Keratinocyte (primary cell): ENCODE data around the gene ZNF823. TPM values are rescaled to one million over a fixed set of nuclear protein-coding genes. Genes with fewer than 3 reads are reported as not detected.
"Not testable (repeated sequence)": the region's sequence is repeated elsewhere in the genome, so short reads cannot be mapped to it uniquely, and the experiment has no call there.

Source experiments
- DNase-seq: peaks from one replicate; pipeline ENCODE4 v3.0.0-alpha.2; 2011; ENCODE audit warnings: low read depth, missing footprints, low spot score
- FAIRE-seq: peaks from 2 replicates; lab custom pipeline; 2011; peaks lifted over from hg19 to GRCh38; lab: Jason Lieb, UNC
- H2AFZ ChIP-seq: 2 replicates; pipeline ENCODE4 v1.6.0; 2012; ENCODE audit warnings: low read length, control low read depth, inconsistent platforms; ENCODE audit not compliant: control insufficient read depth
- H3K27ac ChIP-seq: 2 replicates; pipeline ENCODE4 v1.5.1; 2011; ENCODE audit warnings: low read length; ENCODE audit not compliant: control insufficient read depth, insufficient read depth
- H3K27me3 ChIP-seq: 3 replicates; pipeline ENCODE4 v1.6.0; 2011; ENCODE audit warnings: low read length; ENCODE audit not compliant: control insufficient read depth, insufficient read depth; ENCODE audit errors: extremely low read depth
- H3K36me3 ChIP-seq, 2 experiments: 2 replicates in 1 of 2; 3 replicates in 1 of 2; pipeline ENCODE4 v1.5.1; 2011; ENCODE audit warnings: low read length in 2 of 2, mild to moderate bottlenecking in 1 of 2; ENCODE audit not compliant: control insufficient read depth in 2 of 2, insufficient read depth in 2 of 2; ENCODE audit errors: extremely low read depth in 1 of 2
- H3K4me1 ChIP-seq: 3 replicates; pipeline ENCODE4 v1.5.1; 2011; ENCODE audit warnings: low read length; ENCODE audit not compliant: control insufficient read depth, insufficient read depth; ENCODE audit errors: extremely low read depth
- H3K4me2 ChIP-seq: 3 replicates; pipeline ENCODE4 v1.6.0; 2011; ENCODE audit warnings: low read depth, low read length; ENCODE audit not compliant: control insufficient read depth, insufficient read depth; ENCODE audit errors: extremely low read depth
- H3K4me3 ChIP-seq, 3 experiments: fragments of 200-600 bp in 1 of 3; sonication (generic) in 1 of 3; 2 replicates in 2 of 3; 3 replicates in 1 of 3; pipeline ENCODE4 v1.5.1; 2011 to 2016; ENCODE audit warnings: low read length in 3 of 3, mild to moderate bottlenecking in 3 of 3, control low read depth in 2 of 3, inconsistent platforms in 1 of 3, low read depth in 1 of 3, mixed read lengths in 1 of 3, mixed run types in 1 of 3, moderate library complexity in 1 of 3; ENCODE audit not compliant: control insufficient read depth in 2 of 3, insufficient read depth in 2 of 3; ENCODE audit errors: extremely low read depth in 1 of 3
- H3K79me2 ChIP-seq: 2 replicates; pipeline ENCODE4 v1.6.0; 2012; ENCODE audit warnings: low read length; ENCODE audit not compliant: control insufficient read depth, insufficient read depth
- H3K9ac ChIP-seq: 3 replicates; pipeline ENCODE4 v1.6.0; 2011; ENCODE audit warnings: low read length; ENCODE audit not compliant: control insufficient read depth, insufficient read depth; ENCODE audit errors: extremely low read depth
- H3K9me1 ChIP-seq: 3 replicates; pipeline ENCODE4 v1.6.0; 2011; ENCODE audit warnings: low read length; ENCODE audit not compliant: control insufficient read depth, insufficient read depth; ENCODE audit errors: extremely low read depth
- H3K9me3 ChIP-seq: 2 replicates; pipeline ENCODE4 v1.5.1; 2012; ENCODE audit warnings: low read depth, low read length; ENCODE audit not compliant: control insufficient read depth
- H4K20me1 ChIP-seq: 3 replicates; pipeline ENCODE4 v1.6.0; 2011; ENCODE audit warnings: low read length; ENCODE audit not compliant: control insufficient read depth, insufficient read depth; ENCODE audit errors: extremely low read depth
- EZH2 ChIP-seq: IDR thresholded peaks from one replicate; pipeline ENCODE4 v1.6.1; 2012; ENCODE audit warnings: inconsistent platforms, mild to moderate bottlenecking, low read length, moderate library complexity
- dilution Hi-C: fragments of 300-500 bp; cut with MboI; formaldehyde crosslinking; loops from one replicate; pipeline ENCODE4 v1.7.0; 2020; ENCODE audit warnings: low sequenced_read_pairs; ENCODE audit not compliant: extremely low pct_ligation_motif_present
- polyA plus RNA-seq, 5 experiments: library from polyadenylated mRNA; depleted of rRNA in 3 of 5; stranded (reverse) in 3 of 5; stranded (forward) in 1 of 5; unstranded in 1 of 5; fragments of >200 nt; gene quantifications; 1 replicate in 1 of 5; 2 replicates in 3 of 5; 3 replicates in 1 of 5; pipeline versions ENCODE4 v1.2.1 to v1.2.3, GENCODE V29; 2011 to 2012; ENCODE audit warnings: missing spikeins in 2 of 5, low read depth in 1 of 5, low replicate concordance in 1 of 5
- TF ChIP-seq, protein P1 (sequence below), 3 experiments: IDR thresholded peaks in 1 of 3; conservative IDR thresholded peaks in 1 of 3; optimal IDR thresholded peaks in 1 of 3; 2 replicates in 2 of 3; 3 replicates in 1 of 3; pipeline versions ENCODE3 to v1.5.1; 2011; ENCODE audit warnings: low read length in 3 of 3, mild to moderate bottlenecking in 3 of 3, moderate library complexity in 2 of 3, control low read depth in 1 of 3, inconsistent platforms in 1 of 3; ENCODE audit not compliant: insufficient read depth in 2 of 3; ENCODE audit errors: extremely low read depth in 1 of 3

Gene ZNF823
- polyA plus RNA-seq, 1 donor (not counting 4 experiments of a cell fraction or from before 2014, with no cell fraction given), result 6.3 TPM

DNA sequence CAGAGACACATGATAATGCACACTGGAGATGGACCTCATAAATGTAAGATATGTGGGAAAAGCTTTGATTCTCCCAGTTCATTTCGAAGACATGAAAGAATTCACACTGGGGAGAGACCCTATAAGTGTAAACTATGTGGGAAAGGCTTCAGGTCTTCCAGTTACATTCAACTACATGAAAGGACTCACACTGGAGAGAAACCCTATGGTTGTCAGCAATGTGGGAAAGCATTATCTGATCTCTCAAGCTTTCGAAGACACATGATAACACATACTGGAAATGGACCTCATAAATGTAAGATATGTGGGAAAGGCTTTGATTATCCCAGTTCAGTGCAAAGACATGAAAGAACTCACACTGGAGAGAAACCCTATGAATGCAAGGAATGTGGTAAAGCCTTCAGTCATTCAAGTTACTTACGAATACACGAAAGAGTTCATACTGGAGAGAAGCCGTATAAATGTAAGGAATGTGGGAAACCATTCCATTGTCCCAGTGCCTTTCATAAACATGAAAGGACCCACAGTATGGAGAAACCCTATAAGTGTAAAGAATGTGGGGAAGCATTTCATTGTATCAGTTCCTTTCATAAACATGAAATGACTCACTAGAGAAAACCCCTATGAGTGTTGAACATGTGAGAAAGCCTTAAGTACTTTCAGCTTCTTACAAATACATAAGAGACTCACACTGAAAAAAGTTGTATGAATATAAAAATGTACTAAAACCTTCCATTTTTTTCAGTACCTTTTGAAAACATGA is 42.7 kb upstream of the ZNF823 start:
- H3K4me3 ChIP-seq, result no peak overlapping the region
- dilution Hi-C loops, result no loop called here
- H3K4me1 ChIP-seq, result no peaks in the 10 kb centered on the region
- H3K27ac ChIP-seq, result no peak overlapping the region
- peaks cover 26% of the 10 kb centered on the region for H3K9me3 ChIP-seq
- no peaks in the 10 kb centered on the region for H4K20me1 ChIP-seq
- no peak overlapping the region for H2AFZ ChIP-seq
- no peak overlapping the region for H3K9ac ChIP-seq
- no peaks in the 10 kb centered on the region for H3K9me1 ChIP-seq
- peaks cover 14% of the 10 kb centered on the region in 2 experiments for H3K36me3 ChIP-seq
- no peak for TF ChIP-seq EZH2
- TF ChIP-seq, protein P1, sequence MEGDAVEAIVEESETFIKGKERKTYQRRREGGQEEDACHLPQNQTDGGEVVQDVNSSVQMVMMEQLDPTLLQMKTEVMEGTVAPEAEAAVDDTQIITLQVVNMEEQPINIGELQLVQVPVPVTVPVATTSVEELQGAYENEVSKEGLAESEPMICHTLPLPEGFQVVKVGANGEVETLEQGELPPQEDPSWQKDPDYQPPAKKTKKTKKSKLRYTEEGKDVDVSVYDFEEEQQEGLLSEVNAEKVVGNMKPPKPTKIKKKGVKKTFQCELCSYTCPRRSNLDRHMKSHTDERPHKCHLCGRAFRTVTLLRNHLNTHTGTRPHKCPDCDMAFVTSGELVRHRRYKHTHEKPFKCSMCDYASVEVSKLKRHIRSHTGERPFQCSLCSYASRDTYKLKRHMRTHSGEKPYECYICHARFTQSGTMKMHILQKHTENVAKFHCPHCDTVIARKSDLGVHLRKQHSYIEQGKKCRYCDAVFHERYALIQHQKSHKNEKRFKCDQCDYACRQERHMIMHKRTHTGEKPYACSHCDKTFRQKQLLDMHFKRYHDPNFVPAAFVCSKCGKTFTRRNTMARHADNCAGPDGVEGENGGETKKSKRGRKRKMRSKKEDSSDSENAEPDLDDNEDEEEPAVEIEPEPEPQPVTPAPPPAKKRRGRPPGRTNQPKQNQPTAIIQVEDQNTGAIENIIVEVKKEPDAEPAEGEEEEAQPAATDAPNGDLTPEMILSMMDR (optimal IDR thresholded peaks at IDR 0.05 in 1 of 3, IDR thresholded peaks at IDR 0.05 in 1 of 3, conservative IDR thresholded peaks at IDR 0.05 in 1 of 3; ENCODE audit: extremely low read depth in 1 of 3, insufficient read depth in 2 of 3, low read length in 3 of 3), result no peak
- H3K27me3 ChIP-seq, result no peaks in the 10 kb centered on the region
- H3K4me2 ChIP-seq, result no peak overlapping the region
- FAIRE-seq (no peak), DNase-seq (no peak)
- no peaks in the 10 kb centered on the region for H3K79me2 ChIP-seq

DNA sequence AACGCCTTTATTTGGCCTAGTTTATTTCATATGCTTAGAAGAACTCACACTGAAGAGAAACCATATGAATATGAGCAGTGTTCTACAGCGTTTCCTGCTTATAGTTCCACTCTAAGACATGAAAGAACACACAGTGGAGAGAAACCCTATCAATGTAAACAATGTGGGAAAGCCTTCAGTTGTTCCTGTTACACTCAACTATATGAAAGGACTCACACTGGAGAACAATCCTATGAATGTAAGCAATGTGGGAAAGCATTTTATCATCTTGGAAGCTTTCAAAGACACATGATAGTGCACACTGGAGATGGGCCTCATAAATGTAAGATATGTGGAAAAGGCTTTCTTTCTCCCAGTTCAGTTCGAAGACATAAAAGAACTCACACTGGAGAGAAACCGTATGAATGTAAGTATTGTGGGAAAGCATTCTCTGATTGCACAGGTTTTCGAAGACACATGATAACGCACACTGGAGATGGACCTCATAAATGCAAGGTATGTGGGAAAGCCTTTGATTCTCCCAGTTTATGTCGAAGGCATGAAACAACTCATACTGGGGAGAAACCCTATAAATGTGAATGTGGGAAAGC is 41.8 kb upstream of the ZNF823 start:
- Histone ChIP-seq H4K20me1 (no peaks in the 10 kb centered on the region), H3K9me3 (peaks cover 26% of the 10 kb centered on the region), H3K4me2 (no peak overlapping the region), H3K36me3 (peaks cover 14% of the 10 kb centered on the region in 2 experiments), H3K27ac (no peak overlapping the region), H3K9ac (no peak overlapping the region), H2AFZ (no peak overlapping the region), H3K9me1 (no peaks in the 10 kb centered on the region), H3K79me2 (no peaks in the 10 kb centered on the region), H3K4me3 (no peak overlapping the region), H3K4me1 (no peaks in the 10 kb centered on the region), H3K27me3 (no peaks in the 10 kb centered on the region)
- DNase-seq (no peak), FAIRE-seq (no peak)
- TF ChIP-seq EZH2, result no peak
- TF ChIP-seq, protein P1 (optimal IDR thresholded peaks at IDR 0.05 in 1 of 3, IDR thresholded peaks at IDR 0.05 in 1 of 3, conservative IDR thresholded peaks at IDR 0.05 in 1 of 3; ENCODE audit: extremely low read depth in 1 of 3, insufficient read depth in 2 of 3, low read length in 3 of 3), result no peak
- dilution Hi-C loops, result no loop called here

DNA sequence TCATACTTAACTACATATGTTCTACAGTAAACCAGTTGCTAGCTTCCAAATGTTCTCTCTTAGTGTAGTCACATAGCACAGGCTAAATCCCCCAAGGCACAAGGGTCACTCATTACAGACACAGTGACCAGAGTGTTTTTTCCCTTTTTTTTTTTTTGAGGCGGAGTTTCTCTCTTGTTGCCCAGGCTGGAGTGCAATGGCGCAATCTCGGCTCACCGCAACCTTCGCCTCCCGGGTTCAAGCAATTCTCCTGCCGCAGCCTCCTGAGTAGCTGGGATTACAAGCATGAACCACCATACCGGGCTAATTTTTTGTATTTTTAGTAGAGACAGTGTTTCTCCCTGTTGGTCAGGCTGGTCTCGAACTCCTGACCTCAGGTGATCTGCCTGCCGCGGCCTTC is 37.9 kb upstream of the ZNF823 start:
- H3K79me2 ChIP-seq, H3K9me1 ChIP-seq, FAIRE-seq, H3K4me3 ChIP-seq, dilution Hi-C loops, H3K4me2 ChIP-seq, H4K20me1 ChIP-seq, H2AFZ ChIP-seq, H3K4me1 ChIP-seq, H3K9ac ChIP-seq, H3K27ac ChIP-seq, DNase-seq, H3K27me3 ChIP-seq: not testable (repeated sequence)
- Histone ChIP-seq H3K36me3 (peaks cover 14% of the 10 kb centered on the region in 2 experiments), H3K9me3 (peaks cover 19% of the 10 kb centered on the region)
